Muscle layer of colon (tissue), 2 donors: Measurements from ENCODE around the gene RADIL.
"Not testable (repeated sequence)": the region's sequence is repeated elsewhere in the genome, so short reads cannot be mapped to it uniquely, and the experiment has no call there.

Experiments used
- H3K27ac ChIP-seq: one replicate; pipeline ENCODE4 v1.7.0; 2013; ENCODE audit warnings: low read depth, mild to moderate bottlenecking, low read length, moderate library complexity
- H3K27me3 ChIP-seq, 2 donors: one replicate each; pipeline ENCODE4 v1.7.0; 2013; ENCODE audit warnings: low read length in 2 of 2, mild to moderate bottlenecking in 2 of 2; ENCODE audit not compliant: insufficient read depth in 2 of 2, control insufficient read depth in 1 of 2
- H3K36me3 ChIP-seq: one replicate; pipeline ENCODE4 v1.7.0; 2013; ENCODE audit warnings: mild to moderate bottlenecking, low read length; ENCODE audit not compliant: insufficient read depth
- H3K4me1 ChIP-seq: one replicate; pipeline ENCODE4 v1.7.0; 2013; ENCODE audit warnings: mild to moderate bottlenecking, low read length; ENCODE audit not compliant: insufficient read depth
- H3K4me3 ChIP-seq, 2 donors: one replicate each; pipeline ENCODE4 v1.7.0; 2013; ENCODE audit warnings: low read length in 2 of 2, low read depth in 1 of 2, mild to moderate bottlenecking in 1 of 2, moderate library complexity in 1 of 2
- H3K9ac ChIP-seq: one replicate; pipeline ENCODE4 v1.7.0; 2013; ENCODE audit warnings: low read length
- H3K9me3 ChIP-seq: one replicate; pipeline ENCODE4 v1.7.0; 2013; ENCODE audit warnings: mild to moderate bottlenecking, low read length
- donor health status: abdominal sarcoma.
- donor health status: Adenocarcinoma of cecum.

RADIL gene

GRCh38 chr7:4809666-4810065 lies 73.8 kb downstream of the RADIL start:
- Histone ChIP-seq H3K27me3 (peaks cover 0 to 9% of the 10 kb centered on the region in 2 donors), H3K36me3 (no peaks in the 10 kb centered on the region), H3K9ac (no peak overlapping the region), H3K9me3 (no peaks in the 10 kb centered on the region), H3K4me1 (no peaks in the 10 kb centered on the region), H3K27ac (no peak overlapping the region), H3K4me3 (no peak overlapping the region)

DNA sequence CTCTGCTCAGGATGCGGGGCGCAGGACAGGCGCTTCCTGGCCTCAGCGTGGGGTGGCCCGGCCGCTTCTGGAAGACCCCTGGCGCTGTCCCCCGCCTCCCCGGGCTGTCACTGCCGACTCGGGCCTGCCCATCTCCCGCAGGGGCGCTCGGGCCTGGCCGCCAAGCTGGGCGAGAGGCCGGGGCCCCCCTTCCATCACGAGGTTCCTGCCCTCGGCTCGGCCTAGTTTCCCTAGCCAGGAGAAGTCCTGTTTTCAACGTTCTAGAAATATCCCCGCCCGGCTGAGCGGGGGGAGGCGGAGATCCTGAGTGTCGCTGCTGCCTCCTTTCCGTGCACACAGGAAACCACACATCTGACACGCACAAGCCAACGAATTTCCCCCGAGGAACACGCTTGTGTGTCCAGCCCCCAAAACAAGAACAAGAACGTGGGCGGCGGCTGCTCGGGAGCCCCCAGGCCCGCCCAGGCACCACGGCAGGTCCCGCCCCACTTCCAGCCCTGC lies 74.4 kb downstream of the RADIL start:
- Histone ChIP-seq H3K36me3 (no peaks in the 10 kb centered on the region), H3K9me3 (no peaks in the 10 kb centered on the region), H3K27me3 (peaks cover 0 to 9% of the 10 kb centered on the region in 2 donors), H3K9ac (no peak overlapping the region), H3K4me3 (no peak overlapping the region), H3K4me1 (no peaks in the 10 kb centered on the region), H3K27ac (no peak overlapping the region)

- H3K9me3 ChIP-seq = no peaks in the 10 kb centered on the region
- no peaks in the 10 kb centered on the region for H3K36me3 ChIP-seq
- H3K4me1 ChIP-seq = no peaks in the 10 kb centered on the region
- H3K4me3 ChIP-seq = no peak overlapping the region
- H3K27me3 ChIP-seq = peaks cover 0 to 9% of the 10 kb centered on the region in 2 donors
- H3K9ac ChIP-seq = no peak overlapping the region
- H3K27ac ChIP-seq = no peak overlapping the region
Observed at GRCh38 chr7:4808565-4808964, 75.0 kb downstream of the RADIL start.

DNA sequence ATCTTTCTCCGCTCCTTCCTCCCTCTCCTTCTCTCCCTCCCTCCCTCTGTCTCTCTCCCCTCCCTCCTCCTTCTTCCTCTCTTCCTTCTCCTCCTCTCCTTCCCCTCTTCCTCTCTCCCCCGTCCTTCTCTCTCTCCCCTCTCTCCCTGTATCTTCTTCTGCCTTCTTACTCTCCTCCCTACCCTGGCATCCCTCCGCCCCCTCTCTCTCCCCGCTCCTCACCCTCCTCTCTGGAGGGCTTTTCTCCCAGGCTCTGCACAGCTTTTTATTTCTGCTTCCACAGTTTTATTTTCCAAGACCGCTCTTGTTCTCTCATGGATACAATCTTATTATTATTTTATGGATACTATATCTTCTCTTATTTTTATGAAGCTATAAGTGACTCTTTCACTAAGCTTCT lies 75.5 kb downstream of the RADIL start:
- Histone ChIP-seq H3K27me3 (peaks cover 0 to 9% of the 10 kb centered on the region in 2 donors), H3K4me1 (no peaks in the 10 kb centered on the region), H3K9me3 (no peaks in the 10 kb centered on the region), H3K9ac (no peak overlapping the region), H3K4me3 (no peak overlapping the region), H3K27ac (no peak overlapping the region), H3K36me3 (no peaks in the 10 kb centered on the region)

DNA sequence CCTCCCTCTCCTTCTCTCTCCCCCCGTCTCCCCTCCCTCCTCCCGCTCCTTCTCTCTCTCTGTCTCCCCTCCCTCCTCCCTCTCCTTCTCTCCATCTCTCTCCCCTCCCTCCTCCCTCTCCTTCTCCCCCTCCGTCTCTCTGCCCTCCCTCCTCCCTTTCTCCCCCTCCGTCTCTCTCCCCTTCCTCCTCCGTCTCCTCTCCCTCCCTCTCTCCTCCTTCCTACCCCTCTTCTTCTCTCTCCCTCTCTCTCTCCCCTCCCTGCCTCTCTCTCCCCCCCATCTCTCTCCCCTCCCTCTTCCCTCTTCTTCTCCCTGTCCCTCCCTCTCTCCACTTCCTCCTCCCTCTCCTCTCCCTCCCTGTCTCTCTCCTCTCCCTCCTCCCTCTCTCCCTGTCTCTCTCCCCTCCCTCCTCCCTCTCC lies 75.9 kb downstream of the RADIL start:
- H3K36me3 ChIP-seq = no peaks in the 10 kb centered on the region

DNA sequence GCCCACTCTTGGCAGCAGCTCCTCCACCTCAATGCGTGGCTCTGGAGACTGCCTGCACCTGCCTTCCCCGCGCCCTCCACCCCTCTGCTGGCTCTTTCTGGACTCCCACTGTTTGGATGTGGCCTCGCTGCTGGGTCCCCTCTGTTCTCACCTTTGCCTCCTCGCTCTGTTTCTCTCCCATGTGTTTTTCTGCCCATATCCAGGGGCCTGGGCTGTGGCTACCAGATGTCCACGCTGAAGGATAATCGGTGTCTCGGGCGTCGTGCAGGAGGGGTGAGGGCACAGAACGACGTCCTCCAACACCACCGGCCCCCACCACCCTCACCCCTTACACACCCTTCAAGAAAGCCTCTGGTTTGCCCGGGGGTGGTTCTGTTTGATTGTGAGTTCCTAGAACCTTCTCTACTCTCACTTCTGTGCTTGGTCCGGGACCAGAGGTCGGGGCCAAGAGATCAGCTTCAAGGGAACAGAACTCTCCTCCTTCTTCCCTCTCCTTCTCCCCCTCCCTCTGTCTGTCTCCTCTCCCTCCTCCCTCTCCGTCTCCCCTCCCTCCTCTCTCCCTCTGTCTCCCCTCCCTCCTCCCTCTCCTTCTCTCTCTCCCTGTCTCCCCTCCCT lies 76.4 kb downstream of the RADIL start:
- H3K9ac ChIP-seq = no peak overlapping the region
- no peak overlapping the region for H3K27ac ChIP-seq
- no peaks in the 10 kb centered on the region for H3K9me3 ChIP-seq
- no peaks in the 10 kb centered on the region for H3K36me3 ChIP-seq
- no peaks in the 10 kb centered on the region for H3K4me1 ChIP-seq
- H3K27me3 ChIP-seq = peaks cover 0 to 9% of the 10 kb centered on the region in 2 donors
- H3K4me3 ChIP-seq = no peak overlapping the region

More for the DNA sequence above, 75.9 kb downstream of the RADIL start:
- H3K4me3 ChIP-seq = no peak overlapping the region
- no peak overlapping the region for H3K9ac ChIP-seq
- no peaks in the 10 kb centered on the region for H3K4me1 ChIP-seq
- H3K27ac ChIP-seq = no peak overlapping the region
- peaks cover 0 to 9% of the 10 kb centered on the region in 2 donors for H3K27me3 ChIP-seq
- H3K9me3 ChIP-seq = no peaks in the 10 kb centered on the region

DNA sequence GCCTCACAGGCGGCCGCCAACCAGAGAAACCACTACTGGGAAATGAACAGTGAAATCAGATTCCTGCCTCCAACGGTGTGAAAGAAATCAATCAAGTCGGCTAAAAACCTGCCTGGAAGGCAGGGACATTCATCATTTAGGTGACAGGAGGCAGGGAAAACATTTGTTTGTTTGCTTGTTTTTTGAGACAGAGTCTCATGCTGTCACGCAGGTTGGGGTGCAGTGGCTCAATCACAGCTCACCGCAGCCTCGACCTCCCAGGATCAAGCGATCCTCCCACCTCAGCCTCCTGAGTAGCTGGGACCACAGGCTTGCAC lies 77.6 kb downstream of the RADIL start:
- Histone ChIP-seq H3K9ac (no peak overlapping the region), H3K4me1 (no peaks in the 10 kb centered on the region), H3K27ac (no peak overlapping the region), H3K36me3 (no peaks in the 10 kb centered on the region), H3K9me3 (no peaks in the 10 kb centered on the region), H3K4me3 (no peak overlapping the region), H3K27me3 (peaks cover 0 to 9% of the 10 kb centered on the region in 2 donors)

GRCh38 chr7:4805110-4805983 lies 78.2 kb downstream of the RADIL start:
- no peaks in the 10 kb centered on the region for H3K4me1 ChIP-seq
- no peak overlapping the region for H3K4me3 ChIP-seq
- H3K36me3 ChIP-seq = no peaks in the 10 kb centered on the region
- no peak overlapping the region for H3K27ac ChIP-seq
- H3K9ac ChIP-seq = no peak overlapping the region
- peaks cover 0 to 9% of the 10 kb centered on the region in 2 donors for H3K27me3 ChIP-seq
- no peaks in the 10 kb centered on the region for H3K9me3 ChIP-seq

- Histone ChIP-seq H3K9ac (no peak overlapping the region), H3K4me1 (no peaks in the 10 kb centered on the region), H3K9me3 (no peaks in the 10 kb centered on the region), H3K4me3 (no peak overlapping the region), H3K36me3 (no peaks in the 10 kb centered on the region), H3K27me3 (peaks cover 0 to 4% of the 10 kb centered on the region in 2 donors), H3K27ac (no peak overlapping the region)
Observed at GRCh38 chr7:4803397-4804241, 79.9 kb downstream of the RADIL start.

DNA sequence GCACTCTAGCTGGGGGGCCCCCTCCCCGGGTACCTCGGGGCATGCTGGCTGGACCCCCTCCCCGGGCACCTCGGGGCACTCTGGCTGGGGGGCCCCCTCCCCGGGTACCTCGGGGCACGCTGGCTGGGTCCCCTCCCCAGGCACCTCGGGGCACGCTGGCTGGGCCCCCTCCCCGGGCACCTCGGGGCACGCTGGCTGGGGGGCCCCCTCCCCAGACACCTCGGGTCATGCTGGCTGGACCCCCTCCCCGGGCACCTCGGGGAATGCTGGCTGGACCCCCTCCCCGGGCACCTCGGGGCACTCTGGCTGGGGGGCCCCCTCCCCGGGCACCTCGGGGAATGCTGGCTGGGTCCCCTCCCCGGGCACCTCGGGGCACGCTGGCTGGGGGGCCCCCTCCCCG lies 80.9 kb downstream of the RADIL start:
- not testable (repeated sequence) for H3K36me3 ChIP-seq, H3K4me1 ChIP-seq, H3K27me3 ChIP-seq, H3K9me3 ChIP-seq, H3K4me3 ChIP-seq, H3K27ac ChIP-seq, H3K9ac ChIP-seq

GRCh38 chr7:4801839-4802231 lies 81.7 kb downstream of the RADIL start:
- Histone ChIP-seq H3K9me3 (no peaks in the 10 kb centered on the region), H3K27ac (no peak overlapping the region), H3K9ac (no peak overlapping the region), H3K27me3 (peaks cover 0 to 4% of the 10 kb centered on the region in 2 donors), H3K4me1 (no peaks in the 10 kb centered on the region), H3K4me3 (no peak overlapping the region), H3K36me3 (no peaks in the 10 kb centered on the region)
